ENCODE results near the gene ADAMTSL1. TPM values are rescaled to one million over a fixed set of nuclear protein-coding genes. Genes with fewer than 3 reads are reported as not detected.

ADAMTSL1 gene
- total RNA-seq, 1 experiment from 2014 or later = not detected

GRCh38 chr9:18502546-18502945 is 28.6 kb downstream of the ADAMTSL1 start:
- no peak overlapping the region for H3K27ac Mint-ChIP-seq (ENCODE audit: unreplicated experiment)
- DNase-seq = no peak
- H3K4me3 Mint-ChIP-seq (ENCODE audit: low read depth, unreplicated experiment) = no peak overlapping the region
- no TSS peak for BruUV-seq (replicated peaks)
- H3K36me3 Mint-ChIP-seq (ENCODE audit: insufficient read depth, unreplicated experiment) = no peaks in the 10 kb centered on the region
- intact Hi-C loops (cut with micrococcal nuclease; ENCODE audit: unreplicated experiment) = no loop called here
- no peaks in the 10 kb centered on the region for H3K4me1 Mint-ChIP-seq (ENCODE audit: low read depth, unreplicated experiment)
- TF ChIP-seq, protein P1, sequence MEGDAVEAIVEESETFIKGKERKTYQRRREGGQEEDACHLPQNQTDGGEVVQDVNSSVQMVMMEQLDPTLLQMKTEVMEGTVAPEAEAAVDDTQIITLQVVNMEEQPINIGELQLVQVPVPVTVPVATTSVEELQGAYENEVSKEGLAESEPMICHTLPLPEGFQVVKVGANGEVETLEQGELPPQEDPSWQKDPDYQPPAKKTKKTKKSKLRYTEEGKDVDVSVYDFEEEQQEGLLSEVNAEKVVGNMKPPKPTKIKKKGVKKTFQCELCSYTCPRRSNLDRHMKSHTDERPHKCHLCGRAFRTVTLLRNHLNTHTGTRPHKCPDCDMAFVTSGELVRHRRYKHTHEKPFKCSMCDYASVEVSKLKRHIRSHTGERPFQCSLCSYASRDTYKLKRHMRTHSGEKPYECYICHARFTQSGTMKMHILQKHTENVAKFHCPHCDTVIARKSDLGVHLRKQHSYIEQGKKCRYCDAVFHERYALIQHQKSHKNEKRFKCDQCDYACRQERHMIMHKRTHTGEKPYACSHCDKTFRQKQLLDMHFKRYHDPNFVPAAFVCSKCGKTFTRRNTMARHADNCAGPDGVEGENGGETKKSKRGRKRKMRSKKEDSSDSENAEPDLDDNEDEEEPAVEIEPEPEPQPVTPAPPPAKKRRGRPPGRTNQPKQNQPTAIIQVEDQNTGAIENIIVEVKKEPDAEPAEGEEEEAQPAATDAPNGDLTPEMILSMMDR (IDR thresholded peaks at IDR 0.05; ENCODE audit: unreplicated experiment) = no peak
- H3K9me3 Mint-ChIP-seq (ENCODE audit: low read depth, unreplicated experiment) = no peaks in the 10 kb centered on the region
- no peaks in the 10 kb centered on the region for H3K27me3 Mint-ChIP-seq (ENCODE audit: unreplicated experiment)
- CTCF ChIA-PET = interaction anchor here (0.6 kb wide), 1 partner anchor 578 kb away, joined by 4 read pairs; no protein-coding TSS in a partner anchor

GRCh38 chr9:18504707-18505106 is 30.8 kb downstream of the ADAMTSL1 start:
- Mint-ChIP-seq H3K9me3 (ENCODE audit: low read depth, unreplicated experiment) (no peaks in the 10 kb centered on the region), H3K27me3 (ENCODE audit: unreplicated experiment) (no peaks in the 10 kb centered on the region), H3K4me3 (ENCODE audit: low read depth, unreplicated experiment) (no peak overlapping the region), H3K4me1 (ENCODE audit: low read depth, unreplicated experiment) (no peaks in the 10 kb centered on the region), H3K36me3 (ENCODE audit: insufficient read depth, unreplicated experiment) (no peaks in the 10 kb centered on the region), H3K27ac (ENCODE audit: unreplicated experiment) (no peak overlapping the region)
- no peak for DNase-seq
- CTCF ChIA-PET = no interaction called here
- intact Hi-C loops (cut with micrococcal nuclease; ENCODE audit: unreplicated experiment) = no loop called here
- TF ChIP-seq, protein P1 (IDR thresholded peaks at IDR 0.05; ENCODE audit: unreplicated experiment) = no peak
- BruUV-seq (replicated peaks) = no TSS peak

GRCh38 chr9:18507151-18507550 is 33.2 kb downstream of the ADAMTSL1 start:
- Mint-ChIP-seq H3K36me3 (ENCODE audit: insufficient read depth, unreplicated experiment) (no peaks in the 10 kb centered on the region), H3K9me3 (ENCODE audit: low read depth, unreplicated experiment) (no peaks in the 10 kb centered on the region), H3K4me1 (ENCODE audit: low read depth, unreplicated experiment) (no peaks in the 10 kb centered on the region), H3K27me3 (ENCODE audit: unreplicated experiment) (no peaks in the 10 kb centered on the region), H3K27ac (ENCODE audit: unreplicated experiment) (no peak overlapping the region), H3K4me3 (ENCODE audit: low read depth, unreplicated experiment) (no peak overlapping the region)
- intact Hi-C loops (cut with micrococcal nuclease; ENCODE audit: unreplicated experiment) = no loop called here
- BruUV-seq (replicated peaks) = no TSS peak
- TF ChIP-seq, protein P1 (IDR thresholded peaks at IDR 0.05; ENCODE audit: unreplicated experiment) = no peak
- DNase-seq = no peak
- CTCF ChIA-PET = no interaction called here

DNA sequence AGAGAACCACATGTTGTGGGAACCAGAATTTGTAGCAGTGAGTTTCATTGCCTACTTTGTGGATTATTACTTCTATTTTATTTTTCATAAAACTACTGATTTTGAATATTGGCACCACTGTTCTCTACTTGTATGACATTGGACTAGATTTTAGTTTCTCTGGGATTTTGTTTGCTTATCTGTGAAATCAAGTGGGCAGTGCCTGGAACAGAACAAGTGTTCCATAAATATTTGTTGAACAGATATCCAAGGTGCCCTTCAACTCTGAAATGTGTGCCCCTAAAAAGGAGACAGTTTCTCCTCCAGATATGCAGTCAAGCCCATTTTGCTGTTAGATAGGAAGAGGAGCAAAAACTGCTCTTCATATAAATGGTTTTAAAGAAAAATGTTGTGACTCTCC is 42.6 kb downstream of the ADAMTSL1 start:
- no peak for DNase-seq
- no peaks in the 10 kb centered on the region for H3K4me1 Mint-ChIP-seq (ENCODE audit: low read depth, unreplicated experiment)
- no TSS peak for BruUV-seq (replicated peaks)
- no peak overlapping the region for H3K27ac Mint-ChIP-seq (ENCODE audit: unreplicated experiment)
- no peaks in the 10 kb centered on the region for H3K36me3 Mint-ChIP-seq (ENCODE audit: insufficient read depth, unreplicated experiment)
- intact Hi-C loops (cut with micrococcal nuclease; ENCODE audit: unreplicated experiment) = no loop called here
- TF ChIP-seq, protein P1 (IDR thresholded peaks at IDR 0.05; ENCODE audit: unreplicated experiment) = no peak
- no peaks in the 10 kb centered on the region for H3K9me3 Mint-ChIP-seq (ENCODE audit: low read depth, unreplicated experiment)
- H3K27me3 Mint-ChIP-seq (ENCODE audit: unreplicated experiment) = no peaks in the 10 kb centered on the region
- H3K4me3 Mint-ChIP-seq (ENCODE audit: low read depth, unreplicated experiment) = no peak overlapping the region
- CTCF ChIA-PET = no interaction called here
